K562 (cell line): ENCODE results near the gene CPLANE2. TPM values are rescaled to one million over a fixed set of nuclear protein-coding genes. Genes with fewer than 3 reads are reported as not detected.

Source experiments
- CREBBP ChIP-seq: IDR thresholded peaks from one replicate; pipeline ENCODE4 v1.6.1; 2012; ENCODE audit warnings: low read depth, mild to moderate bottlenecking, control low read depth, inconsistent platforms, low read length
- GATAD2A ChIP-seq: fragments of 450-650 bp; IDR thresholded peaks from 2 replicates; pipeline ENCODE4 v1.6.1; 2017
- HDAC6 ChIP-seq: IDR thresholded peaks from 2 replicates; pipeline ENCODE4 v1.6.1; 2012; ENCODE audit warnings: low read depth, mild to moderate bottlenecking, control low read depth, inconsistent platforms, low read length, moderate library complexity
- HDAC8 ChIP-seq: fragments of 450-650 bp; IDR thresholded peaks from 2 replicates; pipeline ENCODE4 v1.6.1; 2016; ENCODE audit warnings: mild to moderate bottlenecking, missing genetic modification characterization, moderate library complexity, missing compliant biosample characterization
- MAFF ChIP-seq: IDR thresholded peaks from 2 replicates; pipeline ENCODE4 v1.6.1; 2012; ENCODE audit warnings: low read length, improper control_type of control experiment
- NCOA4 ChIP-seq: fragments of 450-650 bp; IDR thresholded peaks from 2 replicates; pipeline ENCODE4 v1.6.1; 2018; ENCODE audit warnings: mild to moderate bottlenecking; ENCODE audit not compliant: partially characterized antibody
- NR2C2 ChIP-seq, 2 experiments: fragments of 200-800 bp in 1 of 2; sonication (Bioruptor generic) in 1 of 2; sonication (generic) in 1 of 2; formaldehyde crosslinking in 1 of 2; IDR thresholded peaks; 2 replicates each; pipeline versions ENCODE4 v1.6.1 to v1.8.0; 2016 to 2022; ENCODE audit warnings: mild to moderate bottlenecking in 1 of 2, missing compliant biosample characterization in 1 of 2, missing genetic modification characterization in 1 of 2, missing genetic modification reagents in 1 of 2
- RBM17 ChIP-seq: fragments of 200-400 bp; formaldehyde crosslinking; IDR thresholded peaks from 2 replicates; pipeline ENCODE4 v1.6.1; 2017; ENCODE audit warnings: low read depth, mild to moderate bottlenecking, low read length, borderline replicate concordance
- TAL1 ChIP-seq: fragments of 450-650 bp; IDR thresholded peaks from 2 replicates; pipeline ENCODE4 v1.6.1; 2016; ENCODE audit warnings: mild to moderate bottlenecking
- ZNF280A ChIP-seq: fragments of 450-650 bp; IDR thresholded peaks from 2 replicates; pipeline ENCODE4 v1.6.1; 2018; ENCODE audit warnings: mild to moderate bottlenecking, low read depth; ENCODE audit not compliant: partially characterized antibody
- ZNF584 ChIP-seq: fragments of 200-800 bp; sonication (Bioruptor generic); IDR thresholded peaks from 2 replicates; pipeline ENCODE4 v1.6.1; 2016; ENCODE audit warnings: low read depth, mild to moderate bottlenecking, missing genetic modification characterization, missing compliant biosample characterization
- ZNF77 ChIP-seq: fragments of 250-450 bp; sonication (Bioruptor Pico); IDR thresholded peaks from 2 replicates; pipeline ENCODE4 v1.5.0; 2020
- polyA plus RNA-seq, 8 experiments: library from polyadenylated mRNA; depleted of rRNA in 4 of 8; stranded (reverse) in 5 of 8; unstranded in 3 of 8; fragments of >200 nt; fragmentation: Nextera tagmentation in 2 of 8; fragmentation: Illumina TruSeq in 1 of 8; extraction: Ambion mirVana in 2 of 8; extraction: Trizol in 1 of 8; gene quantifications; 2 replicates each; pipeline versions ENCODE4 v1.2.1 to v1.2.3, GENCODE V29; 2011 to 2014; ENCODE audit warnings: inconsistent platforms in 1 of 8, missing spikeins in 1 of 8
- total RNA-seq, 7 experiments: library from RNA; depleted of rRNA in 6 of 7; stranded (reverse); fragments of >200 nt in 6 of 7; fragmentation: Illumina TruSeq in 2 of 7; extraction: Trizol in 2 of 7; gene quantifications; 2 replicates each; pipeline versions ENCODE4 v1.2.1 to v1.2.3, GENCODE V29; 2011 to 2021; ENCODE audit warnings: low replicate concordance in 1 of 7
- TF ChIP-seq, protein P1 (sequence below), 2 experiments: IDR thresholded peaks; 2 replicates each; pipeline ENCODE4 v1.6.1; 2012; ENCODE audit warnings: improper control_type of control experiment in 2 of 2, low read depth in 2 of 2, low read length in 2 of 2, borderline replicate concordance in 1 of 2
- TF ChIP-seq, protein P2 (sequence below): IDR thresholded peaks from 2 replicates; pipeline ENCODE4 v1.6.1; 2011; ENCODE audit warnings: borderline replicate concordance, low read depth, mild to moderate bottlenecking, moderate library complexity, low read length; ENCODE audit not compliant: insufficient read depth, poor library complexity, severe bottlenecking
- TF ChIP-seq, protein P3 (sequence below): fragments of 450-650 bp; formaldehyde crosslinking; IDR thresholded peaks from 2 replicates; pipeline ENCODE4 v1.4.0; 2020; ENCODE audit warnings: mild to moderate bottlenecking, moderate library complexity

CPLANE2 gene
- total and polyA plus RNA-seq, 9 of the 15 experiments (the other 6 are each of a cell fraction or from before 2014, with no cell fraction given), result 0.17 to 20.9 (median 8.1) TPM

DNA sequence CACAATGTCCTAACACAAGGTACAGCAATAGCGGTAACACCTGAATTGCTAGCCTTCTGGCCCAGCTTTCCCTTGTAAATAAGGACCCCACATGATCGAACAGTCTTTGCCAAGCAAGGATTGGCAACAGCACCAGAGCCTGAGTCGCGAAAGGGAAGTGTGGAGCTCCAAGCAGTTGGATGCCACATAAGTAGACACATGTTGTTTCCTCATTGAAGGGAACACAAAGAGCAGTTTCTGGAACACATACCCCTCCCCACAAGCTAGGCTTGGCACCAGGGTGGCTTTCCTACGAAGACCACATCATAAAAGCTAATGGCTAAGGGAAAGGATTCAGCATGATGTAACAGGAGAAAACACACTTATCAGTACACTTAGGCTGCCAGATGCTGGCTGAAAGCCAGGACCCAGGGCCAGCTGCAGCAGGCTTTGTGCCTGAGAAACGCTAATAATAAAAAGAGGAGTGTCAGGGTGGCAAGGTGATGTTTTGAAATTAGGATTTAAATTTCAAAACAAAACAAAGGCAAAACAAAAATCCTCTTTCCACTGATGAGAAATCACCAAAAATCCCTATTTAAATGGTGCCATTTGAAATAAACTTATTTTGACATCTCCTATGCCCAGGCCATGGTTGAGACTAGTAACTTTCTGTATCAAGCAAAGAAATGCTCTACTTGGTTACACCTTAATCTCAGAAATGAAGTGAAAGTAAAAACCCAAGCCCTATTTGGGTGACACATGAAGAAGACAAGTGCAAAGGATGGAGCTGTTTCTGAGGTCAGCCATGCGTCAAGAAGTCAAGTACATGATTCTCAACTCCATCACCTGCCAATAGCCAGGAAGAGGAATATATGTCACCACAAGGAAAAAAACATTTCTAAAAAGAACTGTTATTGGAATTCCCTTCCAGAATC, 11.9 kb upstream of the CPLANE2 start (continued):
- TF ChIP-seq, protein P1, sequence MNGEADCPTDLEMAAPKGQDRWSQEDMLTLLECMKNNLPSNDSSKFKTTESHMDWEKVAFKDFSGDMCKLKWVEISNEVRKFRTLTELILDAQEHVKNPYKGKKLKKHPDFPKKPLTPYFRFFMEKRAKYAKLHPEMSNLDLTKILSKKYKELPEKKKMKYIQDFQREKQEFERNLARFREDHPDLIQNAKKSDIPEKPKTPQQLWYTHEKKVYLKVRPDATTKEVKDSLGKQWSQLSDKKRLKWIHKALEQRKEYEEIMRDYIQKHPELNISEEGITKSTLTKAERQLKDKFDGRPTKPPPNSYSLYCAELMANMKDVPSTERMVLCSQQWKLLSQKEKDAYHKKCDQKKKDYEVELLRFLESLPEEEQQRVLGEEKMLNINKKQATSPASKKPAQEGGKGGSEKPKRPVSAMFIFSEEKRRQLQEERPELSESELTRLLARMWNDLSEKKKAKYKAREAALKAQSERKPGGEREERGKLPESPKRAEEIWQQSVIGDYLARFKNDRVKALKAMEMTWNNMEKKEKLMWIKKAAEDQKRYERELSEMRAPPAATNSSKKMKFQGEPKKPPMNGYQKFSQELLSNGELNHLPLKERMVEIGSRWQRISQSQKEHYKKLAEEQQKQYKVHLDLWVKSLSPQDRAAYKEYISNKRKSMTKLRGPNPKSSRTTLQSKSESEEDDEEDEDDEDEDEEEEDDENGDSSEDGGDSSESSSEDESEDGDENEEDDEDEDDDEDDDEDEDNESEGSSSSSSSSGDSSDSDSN (IDR thresholded peaks at IDR 0.05; ENCODE audit: borderline replicate concordance in 1 of 2, low read depth in 2 of 2, low read length in 2 of 2), result peak in 1 of 2 experiments; percentile 27; a peak in 1 of 4 replicates
- TF ChIP-seq ZNF77 (CRISPR knock-in tag), result no peak
- TF ChIP-seq CREBBP, result no peak
- TF ChIP-seq, protein P2, sequence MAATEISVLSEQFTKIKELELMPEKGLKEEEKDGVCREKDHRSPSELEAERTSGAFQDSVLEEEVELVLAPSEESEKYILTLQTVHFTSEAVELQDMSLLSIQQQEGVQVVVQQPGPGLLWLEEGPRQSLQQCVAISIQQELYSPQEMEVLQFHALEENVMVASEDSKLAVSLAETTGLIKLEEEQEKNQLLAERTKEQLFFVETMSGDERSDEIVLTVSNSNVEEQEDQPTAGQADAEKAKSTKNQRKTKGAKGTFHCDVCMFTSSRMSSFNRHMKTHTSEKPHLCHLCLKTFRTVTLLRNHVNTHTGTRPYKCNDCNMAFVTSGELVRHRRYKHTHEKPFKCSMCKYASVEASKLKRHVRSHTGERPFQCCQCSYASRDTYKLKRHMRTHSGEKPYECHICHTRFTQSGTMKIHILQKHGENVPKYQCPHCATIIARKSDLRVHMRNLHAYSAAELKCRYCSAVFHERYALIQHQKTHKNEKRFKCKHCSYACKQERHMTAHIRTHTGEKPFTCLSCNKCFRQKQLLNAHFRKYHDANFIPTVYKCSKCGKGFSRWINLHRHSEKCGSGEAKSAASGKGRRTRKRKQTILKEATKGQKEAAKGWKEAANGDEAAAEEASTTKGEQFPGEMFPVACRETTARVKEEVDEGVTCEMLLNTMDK, result no peak
- no peak for TF ChIP-seq NCOA4
- TF ChIP-seq ZNF584 (CRISPR knock-in tag), result peak; percentile 99
- TF ChIP-seq HDAC8 (tag), result peak; percentile 93
- TF ChIP-seq MAFF, result no peak
- TF ChIP-seq, protein P3, sequence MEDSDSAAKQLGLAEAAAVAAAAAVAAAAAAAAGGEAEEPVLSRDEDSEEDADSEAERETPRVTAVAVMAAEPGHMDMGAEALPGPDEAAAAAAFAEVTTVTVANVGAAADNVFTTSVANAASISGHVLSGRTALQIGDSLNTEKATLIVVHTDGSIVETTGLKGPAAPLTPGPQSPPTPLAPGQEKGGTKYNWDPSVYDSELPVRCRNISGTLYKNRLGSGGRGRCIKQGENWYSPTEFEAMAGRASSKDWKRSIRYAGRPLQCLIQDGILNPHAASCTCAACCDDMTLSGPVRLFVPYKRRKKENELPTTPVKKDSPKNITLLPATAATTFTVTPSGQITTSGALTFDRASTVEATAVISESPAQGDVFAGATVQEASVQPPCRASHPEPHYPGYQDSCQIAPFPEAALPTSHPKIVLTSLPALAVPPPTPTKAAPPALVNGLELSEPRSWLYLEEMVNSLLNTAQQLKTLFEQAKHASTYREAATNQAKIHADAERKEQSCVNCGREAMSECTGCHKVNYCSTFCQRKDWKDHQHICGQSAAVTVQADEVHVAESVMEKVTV (CRISPR knock-in tag), result 0 out of 2 replicates have a peak, but pooled peaks have one; percentile 9
- TF ChIP-seq TAL1, result peak; percentile 89
- TF ChIP-seq NR2C2 (CRISPR knock-in tag; IDR thresholded peaks at IDR 0.05), result no peak
- peak; percentile 71 for TF ChIP-seq NR2C2 (tag; IDR thresholded peaks at IDR 0.05)
- peak; percentile 84; the same call in 1 of the 2 replicates for TF ChIP-seq GATAD2A
- TF ChIP-seq ZNF280A, result no peak
- no peak for TF ChIP-seq RBM17
- TF ChIP-seq HDAC6, result no peak
